Astrocyte (in vitro differentiated cells and primary cell): ENCODE results near the gene JOSD1.

ENCODE experiments used
- CTCF ChIP-seq: IDR thresholded peaks from 2 replicates; pipeline ENCODE4 v1.5.1; 2011; ENCODE audit warnings: low read depth, mild to moderate bottlenecking, inconsistent platforms, low read length, moderate library complexity; ENCODE audit not compliant: insufficient read depth
- EZH2 ChIP-seq: IDR thresholded peaks from 2 replicates; pipeline ENCODE4 v1.6.1; 2012; ENCODE audit warnings: mild to moderate bottlenecking, low read length, inconsistent platforms; ENCODE audit not compliant: insufficient read depth

DNA sequence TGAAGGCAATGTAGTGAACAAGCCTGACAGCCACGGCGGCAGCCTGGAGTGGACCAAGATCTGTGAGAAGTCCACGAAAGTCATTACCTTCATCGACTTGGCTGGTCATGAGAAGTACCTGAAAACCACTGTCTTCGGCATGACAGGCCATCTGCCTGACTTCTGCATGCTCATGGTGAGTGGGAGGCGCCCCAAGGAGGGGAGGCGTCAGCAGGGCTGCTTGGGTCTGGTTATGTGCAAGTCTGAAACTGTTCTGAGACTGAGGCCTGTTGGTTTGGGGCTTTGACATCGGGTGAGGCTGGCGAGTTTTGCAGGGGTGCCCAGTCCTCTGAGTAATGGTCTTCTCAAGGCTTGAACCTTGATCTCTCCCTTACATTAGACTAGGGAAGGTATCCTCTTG, 16.1 kb upstream of the JOSD1 start:
- TF ChIP-seq CTCF = no peak
- no peak for TF ChIP-seq EZH2
